ENCODE data around the gene INHBB. TPM values are rescaled to one million over a fixed set of nuclear protein-coding genes. Genes with fewer than 3 reads are reported as not detected.

INHBB gene
- total and polyA plus RNA-seq, 9 of the 15 experiments (the other 6 are each of a cell fraction or from before 2014, with no cell fraction given) = not detected

- no peaks in the 10 kb centered on the region for H3K9me3 ChIP-seq (replicated peaks; ENCODE audit: control insufficient read depth, insufficient read depth, low read depth, low read length)
- TF ChIP-seq ELF4 (CRISPR knock-in tag; IDR thresholded peaks at IDR 0.05) (no peak), GATA2 (CRISPR knock-in tag; IDR thresholded peaks at IDR 0.05) (no peak), FOXJ3 (CRISPR knock-in tag; IDR thresholded peaks at IDR 0.05) (no peak), TCF15 (CRISPR knock-in tag; IDR thresholded peaks at IDR 0.05) (no peak), CREM (IDR thresholded peaks at IDR 0.05; ENCODE audit: low read depth) (no peak), HCFC1 (IDR thresholded peaks at IDR 0.05; ENCODE audit: low read depth, low read length) (no peak), MGA (IDR thresholded peaks at IDR 0.05) (no peak), ERF (CRISPR knock-in tag; IDR thresholded peaks at IDR 0.05) (no peak), ZNF707 (CRISPR knock-in tag; conservative IDR thresholded peaks at IDR 0.05) (no peak)
- TF ChIP-seq, protein P1, sequence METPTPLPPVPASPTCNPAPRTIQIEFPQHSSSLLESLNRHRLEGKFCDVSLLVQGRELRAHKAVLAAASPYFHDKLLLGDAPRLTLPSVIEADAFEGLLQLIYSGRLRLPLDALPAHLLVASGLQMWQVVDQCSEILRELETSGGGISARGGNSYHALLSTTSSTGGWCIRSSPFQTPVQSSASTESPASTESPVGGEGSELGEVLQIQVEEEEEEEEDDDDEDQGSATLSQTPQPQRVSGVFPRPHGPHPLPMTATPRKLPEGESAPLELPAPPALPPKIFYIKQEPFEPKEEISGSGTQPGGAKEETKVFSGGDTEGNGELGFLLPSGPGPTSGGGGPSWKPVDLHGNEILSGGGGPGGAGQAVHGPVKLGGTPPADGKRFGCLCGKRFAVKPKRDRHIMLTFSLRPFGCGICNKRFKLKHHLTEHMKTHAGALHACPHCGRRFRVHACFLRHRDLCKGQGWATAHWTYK (CRISPR knock-in tag; IDR thresholded peaks at IDR 0.05) = no peak
- no peak overlapping the region for H3K4me3 ChIP-seq
- no peak overlapping the region for H3K9ac ChIP-seq (ENCODE audit: insufficient read depth in 1 of 2, low read depth in 2 of 2, low read length in 2 of 2)
- ATAC-seq (no peak), FAIRE-seq (no peak), DNase-seq (ENCODE audit: extremely low read depth in 1 of 4, low spot score in 3 of 4) (no peak)
- H3K4me2 ChIP-seq (ENCODE audit: insufficient read depth, low read length) = no peak overlapping the region
- no peaks in the 10 kb centered on the region for H3K4me1 ChIP-seq (replicated peaks in 1 of 2; ENCODE audit: control insufficient read depth in 2 of 2, insufficient read depth in 2 of 2, low read length in 2 of 2)
- H3K27me3 ChIP-seq (ENCODE audit: control insufficient read depth in 2 of 2, insufficient read depth in 2 of 2, low read length in 2 of 2) = peaks cover 8 to 56% of the 10 kb centered on the region in 2 experiments; a peak in 3 of 5 replicates
- H3K79me2 ChIP-seq (ENCODE audit: control insufficient read depth, insufficient read depth, low read length) = no peaks in the 10 kb centered on the region
- no peak overlapping the region for H3K27ac ChIP-seq (ENCODE audit: extremely low read depth, low read depth, low read length)
- WGBS (ENCODE audit: insufficient coverage, low coverage, missing lambda C conversion rate) = 0% methylated on average over 8 of the region's 8 CpGs
- POLR2A ChIA-PET = interaction anchor here (1.1 kb wide), 1 partner anchor 8 kb away, joined by 3 read pairs; no protein-coding TSS in a partner anchor
- CTCF ChIA-PET (ENCODE audit: low intra/inter-chr PET ratio) = no interaction called here
- no TSS peak for BruUV-seq (replicated peaks)
- H2AFZ ChIP-seq (ENCODE audit: low read depth, low read length) = no peak overlapping the region
- H4K20me1 ChIP-seq (replicated peaks; ENCODE audit: control insufficient read depth, insufficient read depth, low read length) = peaks cover 10% of the 10 kb centered on the region; the same call in 1 of the 2 replicates
- in situ Hi-C loops (cut with MboI) (no loop called here), intact Hi-C loops (cut with micrococcal nuclease) (no loop called here)
- H3K9me1 ChIP-seq (ENCODE audit: control insufficient read depth, insufficient read depth, low read length) = no peaks in the 10 kb centered on the region
- no peaks in the 10 kb centered on the region for H3K36me3 ChIP-seq (ENCODE audit: control insufficient read depth, insufficient read depth, low read length)
Observed at GRCh38 chr2:120367221-120367620, 21.3 kb downstream of the INHBB start.

Measured in K562 (cell line).